ENCODE data around the gene TCTN1. TPM values are rescaled to one million over a fixed set of nuclear protein-coding genes. Genes with fewer than 3 reads are reported as not detected.

The TCTN1 gene
- total and polyA plus RNA-seq, 2 of the 4 experiments (the other 2 are of a cell fraction): 11.7 to 18.8 TPM

DNA sequence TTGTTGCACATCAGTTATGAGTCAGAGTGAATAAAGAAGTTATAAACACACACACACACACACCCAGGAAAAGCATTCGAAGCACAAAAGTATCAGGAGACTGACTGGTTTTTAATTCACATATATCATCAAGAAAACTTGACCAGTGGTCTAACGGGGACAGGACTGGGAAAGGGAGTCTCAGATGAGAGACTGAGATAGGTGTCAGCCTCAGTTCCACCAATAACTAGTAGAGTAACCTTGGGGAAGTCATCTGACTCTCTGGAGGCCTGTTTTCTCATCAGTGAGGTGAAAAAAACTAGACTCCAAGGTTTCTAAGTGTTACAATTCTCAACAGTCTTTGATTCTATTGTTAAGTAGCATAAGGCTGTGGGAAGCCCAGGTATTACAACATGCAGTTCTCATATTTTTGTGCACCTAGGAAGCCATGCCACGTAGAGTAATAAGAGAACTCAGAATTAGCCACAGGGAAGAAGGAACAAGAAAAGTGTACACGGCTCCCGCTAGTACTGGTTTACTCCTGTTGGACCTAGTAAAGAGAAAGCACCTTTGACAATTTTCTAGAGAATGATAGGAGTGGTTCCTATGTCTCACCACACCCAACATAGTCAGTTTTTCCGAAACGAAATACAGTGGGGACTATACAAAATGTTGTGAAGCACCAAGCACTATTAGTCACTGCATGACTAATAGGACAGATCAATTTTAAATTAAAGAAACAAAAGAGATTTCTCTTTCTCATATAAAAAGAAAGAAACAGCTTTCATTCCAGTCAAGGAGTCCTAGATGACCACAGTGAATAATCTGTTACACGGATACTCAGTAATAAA is 35.9 kb upstream of the TCTN1 start:
- peak overlapping the region; percentile 20; the same call in 1 of the 2 replicates for H4K5ac ChIP-seq (ENCODE audit: low read depth, low read length)
- H4K8ac ChIP-seq (ENCODE audit: low read depth in 2 of 2, low read length in 2 of 2): peak overlapping the region; percentile 47 to 80; a peak in 3 of 4 replicates
- peaks cover 20 to 62% of the 10 kb centered on the region in 2 experiments for H3K79me1 ChIP-seq (ENCODE audit: low read depth in 1 of 2, low read length in 2 of 2)
- peak overlapping the region; percentile 84 for H3K23ac ChIP-seq (ENCODE audit: low read depth, low read length)
- ChIA-PET CTCF (interaction anchor here (0.6 kb wide), 1 partner anchor 274 kb away, joined by 3 read pairs; no protein-coding TSS in a partner anchor), POLR2A (ENCODE audit: unreplicated experiment) (no interaction called here)
- H3K27me3 ChIP-seq (ENCODE audit: control insufficient read depth, insufficient read depth, low read length): no peaks in the 10 kb centered on the region
- intact Hi-C loops (cut with micrococcal nuclease) (loop anchor here (1.0 kb wide), 1 partner anchor 14 kb away; no protein-coding TSS in a partner anchor), in situ Hi-C loops (cut with MboI; ENCODE audit: low sequenced_read_pairs) (no loop called here), dilution Hi-C loops (cut with HindIII; ENCODE audit: low sequenced_read_pairs, unreplicated experiment) (no loop called here)
- TF ChIP-seq BHLHE40 (IDR thresholded peaks at IDR 0.05; ENCODE audit: low read depth, low read length): no peak
- TF ChIP-seq FOS (IDR thresholded peaks at IDR 0.05; ENCODE audit: low read depth, low read length): peak; percentile 83
- TF ChIP-seq POLR2A (IDR thresholded peaks at IDR 0.05; ENCODE audit: low read depth, low read length): peak; percentile 24; the same call in 1 of the 2 replicates
- peak overlapping the region; percentile 89 for H3K4ac ChIP-seq (ENCODE audit: low read depth, low read length)
- H2AK5ac ChIP-seq (ENCODE audit: low read depth, low read length): peak overlapping the region; percentile 84; the same call in 1 of the 2 replicates
- H3K9me1 ChIP-seq (ENCODE audit: insufficient read depth, low read length): peaks cover 10% of the 10 kb centered on the region
- H4K20me1 ChIP-seq (ENCODE audit: insufficient read depth, low read length): peaks cover 58% of the 10 kb centered on the region
- peaks cover 10% of the 10 kb centered on the region for H3K4me1 ChIP-seq (ENCODE audit: control insufficient read depth, insufficient read depth, low read length)
- H3K14ac ChIP-seq (replicated peaks; ENCODE audit: low read depth, low read length): peak overlapping the region; percentile 86
- peak overlapping the region; percentile 85 for H2BK120ac ChIP-seq (ENCODE audit: low read depth, low read length)
- peak overlapping the region; percentile 0; the same call in 1 of the 2 replicates for H3K4me3 ChIP-seq (ENCODE audit: insufficient read depth, low read depth, low read length)
- ATAC-seq (ENCODE audit: low read depth): peak; percentile 82
- H2BK20ac ChIP-seq (ENCODE audit: low read depth, low read length): peak overlapping the region; percentile 87
- peak overlapping the region; percentile 53 for H3K56ac ChIP-seq (ENCODE audit: extremely low read depth, insufficient read depth, low read length)
- H3K27ac ChIP-seq (ENCODE audit: insufficient read depth, low read length): peak overlapping the region; percentile 92; the same call in 1 of the 2 replicates
- no TSS peak for BruUV-seq (replicated peaks)
- H2BK5ac ChIP-seq (ENCODE audit: low read depth, low read length, poor library complexity, severe bottlenecking): peak overlapping the region; percentile 98
- no peaks in the 10 kb centered on the region for H3K9me3 ChIP-seq (ENCODE audit: control insufficient read depth, insufficient read depth, low read length)
- peak overlapping the region; percentile 82 for H3K18ac ChIP-seq (ENCODE audit: low read depth, low read length)
- H3K36me3 ChIP-seq (ENCODE audit: control insufficient read depth, insufficient read depth, low read length): no peaks in the 10 kb centered on the region
- peak overlapping the region; percentile 91 for H3K4me2 ChIP-seq (ENCODE audit: low read depth, low read length)
- WGBS, 2 experiments (ENCODE audit: extremely low coverage in 2 of 2, insufficient read length in 1 of 2): 83% methylated on average over 1 of the region's 8 CpGs; no CpG with 5 or more reads in 1 of the 2 experiments
- no peak overlapping the region for H2AFZ ChIP-seq (replicated peaks; ENCODE audit: low read length, poor library complexity)
- H2AK9ac ChIP-seq (replicated peaks; ENCODE audit: low read depth, low read length, poor library complexity): peak overlapping the region; percentile 81
- peak; percentile 88 for DNase-seq
- H4K91ac ChIP-seq (ENCODE audit: insufficient read depth, low read depth, low read length): peak overlapping the region; percentile 85
- H3K9ac ChIP-seq (ENCODE audit: low read depth, low read length): peak overlapping the region; percentile 65
- peak overlapping the region; percentile 88; the same call in 2 of the 3 replicates for H2BK15ac ChIP-seq (ENCODE audit: low read depth, low read length)

Data from IMR-90 (cell line).